Measurements from ENCODE around the gene OR9G4.

The OR9G4 gene

GRCh38 chr11:56751480-56751879 is 3.0 kb upstream of the OR9G4 start:
- Histone ChIP-seq H3K27me3 (no peaks in the 10 kb centered on the region), H3K36me3 (no peaks in the 10 kb centered on the region), H3K4me3 (no peak overlapping the region), H3K27ac (no peak overlapping the region), H3K9me3 (no peaks in the 10 kb centered on the region), H3K4me1 (no peaks in the 10 kb centered on the region)
- intact Hi-C loops (cut with DNase I; ENCODE audit: low total_unique reads), result no loop called here
- TF ChIP-seq CTCF (IDR thresholded peaks at IDR 0.05), result no peak
- no peak for DNase-seq

GRCh38 chr11:56750190-56750589 is 1.7 kb upstream of the OR9G4 start:
- no peak for DNase-seq
- Histone ChIP-seq H3K27ac (no peak overlapping the region), H3K27me3 (no peaks in the 10 kb centered on the region), H3K4me1 (no peaks in the 10 kb centered on the region), H3K4me3 (no peak overlapping the region), H3K36me3 (no peaks in the 10 kb centered on the region), H3K9me3 (no peaks in the 10 kb centered on the region)
- no peak for TF ChIP-seq CTCF (IDR thresholded peaks at IDR 0.05)
- intact Hi-C loops (cut with DNase I; ENCODE audit: low total_unique reads), result no loop called here

- Histone ChIP-seq H3K36me3 (no peaks in the 10 kb centered on the region), H3K4me3 (no peak overlapping the region), H3K9me3 (no peaks in the 10 kb centered on the region), H3K27me3 (no peaks in the 10 kb centered on the region), H3K4me1 (no peaks in the 10 kb centered on the region), H3K27ac (no peak overlapping the region)
- intact Hi-C loops (cut with DNase I; ENCODE audit: low total_unique reads), result no loop called here
- DNase-seq, result no peak
- no peak for TF ChIP-seq CTCF (IDR thresholded peaks at IDR 0.05)
These were observed 7.6 kb downstream of the OR9G4 start for GRCh38 chr11:56740886-56741285.

GRCh38 chr11:56740107-56740506 is 8.4 kb downstream of the OR9G4 start:
- no peaks in the 10 kb centered on the region for H3K4me1 ChIP-seq
- intact Hi-C loops (cut with DNase I; ENCODE audit: low total_unique reads), result no loop called here
- TF ChIP-seq CTCF (IDR thresholded peaks at IDR 0.05), result no peak
- DNase-seq, result no peak
- H3K36me3 ChIP-seq, result no peaks in the 10 kb centered on the region
- no peak overlapping the region for H3K4me3 ChIP-seq
- H3K27ac ChIP-seq, result no peak overlapping the region
- no peaks in the 10 kb centered on the region for H3K27me3 ChIP-seq
- H3K9me3 ChIP-seq, result no peaks in the 10 kb centered on the region

GRCh38 chr11:56720513-56720912 is 28.0 kb downstream of the OR9G4 start:
- no peaks in the 10 kb centered on the region for H3K27me3 ChIP-seq
- H3K27ac ChIP-seq, result no peak overlapping the region
- intact Hi-C loops (cut with DNase I; ENCODE audit: low total_unique reads), result no loop called here
- H3K4me1 ChIP-seq, result no peaks in the 10 kb centered on the region
- no peaks in the 10 kb centered on the region for H3K9me3 ChIP-seq
- no peak for DNase-seq
- no peak overlapping the region for H3K4me3 ChIP-seq
- no peak for TF ChIP-seq CTCF (IDR thresholded peaks at IDR 0.05)
- no peaks in the 10 kb centered on the region for H3K36me3 ChIP-seq

GRCh38 chr11:56716379-56716854 is 32.1 kb downstream of the OR9G4 start:
- no peaks in the 10 kb centered on the region for H3K9me3 ChIP-seq
- DNase-seq, result no peak
- H3K4me3 ChIP-seq, result no peak overlapping the region
- no peak overlapping the region for H3K27ac ChIP-seq
- no peaks in the 10 kb centered on the region for H3K4me1 ChIP-seq
- no peaks in the 10 kb centered on the region for H3K36me3 ChIP-seq
- intact Hi-C loops (cut with DNase I; ENCODE audit: low total_unique reads), result no loop called here
- no peaks in the 10 kb centered on the region for H3K27me3 ChIP-seq
- TF ChIP-seq CTCF (IDR thresholded peaks at IDR 0.05), result no peak

All from tibial artery (tissue), 4 donors.